Tibial nerve (tissue), 4 donors: ENCODE data around the gene EML6. TPM values are rescaled to one million over a fixed set of nuclear protein-coding genes. Genes with fewer than 3 reads are reported as not detected.

Experiments used
- DNase-seq, 2 donors: peaks; one replicate each; pipeline ENCODE4 v3.0.0-alpha.2; 2019; ENCODE audit warnings: low spot score in 2 of 2
- H3K27ac ChIP-seq, 4 donors: fragments of 200-600 bp; sonication (generic) in 3 of 4; one replicate each; pipeline ENCODE4 v1.5.1; 2017 to 2019; ENCODE audit warnings: mild to moderate bottlenecking in 1 of 4
- H3K27me3 ChIP-seq, 2 donors: fragments of 200-600 bp; sonication (generic) in 1 of 2; one replicate each; pipeline versions ENCODE4 v1.5.1 to v1.6.0; 2017 to 2019
- H3K36me3 ChIP-seq, 3 donors: fragments of 200-600 bp; sonication (generic); one replicate each; pipeline ENCODE4 v1.5.1; 2018 to 2019
- H3K4me1 ChIP-seq, 4 donors: fragments of 200-600 bp; sonication (generic) in 3 of 4; one replicate each; pipeline ENCODE4 v1.5.1; 2017 to 2019
- H3K4me3 ChIP-seq, 4 donors: fragments of 200-600 bp; sonication (generic) in 3 of 4; one replicate each; pipeline ENCODE4 v1.5.1; 2017 to 2019; ENCODE audit warnings: mild to moderate bottlenecking in 1 of 4, moderate library complexity in 1 of 4
- H3K9me3 ChIP-seq, 4 donors: fragments of 200-600 bp; sonication (generic) in 3 of 4; one replicate each; pipeline ENCODE4 v1.5.1; 2017 to 2019
- EP300 ChIP-seq, 2 donors: sonication (generic); formaldehyde crosslinking; IDR thresholded peaks; one replicate each; pipeline ENCODE4 v1.6.1; 2017; ENCODE audit warnings: antibody characterized with exemption in 2 of 2, mild to moderate bottlenecking in 1 of 2
- POLR2A ChIP-seq, 2 donors: fragments of 450-650 bp; IDR thresholded peaks; one replicate each; pipeline ENCODE4 v1.6.1; 2017; ENCODE audit warnings: antibody characterized with exemption in 2 of 2, mild to moderate bottlenecking in 2 of 2, moderate library complexity in 2 of 2
- whole genome bisulfite sequencing, 2 donors: methylation state at CpG; one replicate each; pipeline ENCODE4 v1.1.5; 2018; 5-methylcytosine and 5-hydroxymethylcytosine counted together
- total RNA-seq, 4 donors: library from RNA; depleted of rRNA; stranded (reverse); fragments of >200 nt; gene quantifications; one replicate each; pipeline ENCODE4 v1.1.0, GENCODE V29; 2016
- TF ChIP-seq, protein P1 (sequence below), 5 experiments: fragments of 200-600 bp in 3 of 5; fragments of 450-650 bp in 2 of 5; sonication (generic) in 3 of 5; IDR thresholded peaks; one replicate each; pipeline ENCODE4 v1.5.1; 2016 to 2019; ENCODE audit warnings: antibody characterized with exemption in 5 of 5, mild to moderate bottlenecking in 3 of 5, moderate library complexity in 2 of 5

EML6 gene
- total RNA-seq, 4 donors from 2014 or later = 0.60 to 18.0 (median 0.93) TPM

DNA sequence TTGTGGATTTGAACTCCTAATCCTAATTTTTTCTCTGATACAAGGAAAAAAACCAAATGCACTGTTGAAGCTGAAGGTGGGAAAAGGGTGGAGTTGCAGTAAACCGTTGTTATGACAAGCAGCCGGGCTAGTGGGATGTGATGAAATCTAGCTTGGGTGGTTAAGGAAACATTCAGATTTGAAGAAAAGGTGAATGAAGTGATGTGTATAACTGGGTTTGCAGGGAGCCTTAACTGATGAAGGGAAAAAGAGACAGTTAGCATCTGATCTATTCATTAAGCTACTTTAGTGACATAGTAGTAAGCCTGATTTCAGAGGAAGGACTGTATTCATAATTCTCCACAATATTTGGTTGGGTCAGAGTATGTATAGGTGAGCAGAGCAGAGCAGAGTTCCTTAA lies 3.5 kb downstream of the EML6 start:
- Histone ChIP-seq H3K36me3 (no peaks in the 10 kb centered on the region), H3K4me3 (no peak overlapping the region), H3K27ac (no peak overlapping the region), H3K27me3 (peaks cover 0 to 11% of the 10 kb centered on the region in 2 donors), H3K4me1 (peaks cover 0 to 22% (median 6%) of the 10 kb centered on the region in 4 donors), H3K9me3 (no peaks in the 10 kb centered on the region)
- TF ChIP-seq, protein P1, sequence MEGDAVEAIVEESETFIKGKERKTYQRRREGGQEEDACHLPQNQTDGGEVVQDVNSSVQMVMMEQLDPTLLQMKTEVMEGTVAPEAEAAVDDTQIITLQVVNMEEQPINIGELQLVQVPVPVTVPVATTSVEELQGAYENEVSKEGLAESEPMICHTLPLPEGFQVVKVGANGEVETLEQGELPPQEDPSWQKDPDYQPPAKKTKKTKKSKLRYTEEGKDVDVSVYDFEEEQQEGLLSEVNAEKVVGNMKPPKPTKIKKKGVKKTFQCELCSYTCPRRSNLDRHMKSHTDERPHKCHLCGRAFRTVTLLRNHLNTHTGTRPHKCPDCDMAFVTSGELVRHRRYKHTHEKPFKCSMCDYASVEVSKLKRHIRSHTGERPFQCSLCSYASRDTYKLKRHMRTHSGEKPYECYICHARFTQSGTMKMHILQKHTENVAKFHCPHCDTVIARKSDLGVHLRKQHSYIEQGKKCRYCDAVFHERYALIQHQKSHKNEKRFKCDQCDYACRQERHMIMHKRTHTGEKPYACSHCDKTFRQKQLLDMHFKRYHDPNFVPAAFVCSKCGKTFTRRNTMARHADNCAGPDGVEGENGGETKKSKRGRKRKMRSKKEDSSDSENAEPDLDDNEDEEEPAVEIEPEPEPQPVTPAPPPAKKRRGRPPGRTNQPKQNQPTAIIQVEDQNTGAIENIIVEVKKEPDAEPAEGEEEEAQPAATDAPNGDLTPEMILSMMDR (IDR thresholded peaks at IDR 0.05) = no peak
- TF ChIP-seq POLR2A (IDR thresholded peaks at IDR 0.05) = no peak
- TF ChIP-seq EP300 (IDR thresholded peaks at IDR 0.05) = no peak
- no peak for DNase-seq
- WGBS, 2 donors = 77 to 78% methylated on average over 2 of the region's 2 CpGs

GRCh38 chr2:54728669-54729120 lies 5.2 kb downstream of the EML6 start:
- TF ChIP-seq POLR2A (IDR thresholded peaks at IDR 0.05) = no peak
- TF ChIP-seq, protein P1 (IDR thresholded peaks at IDR 0.05) = no peak
- TF ChIP-seq EP300 (IDR thresholded peaks at IDR 0.05) = no peak
- no peak for DNase-seq
- H3K4me1 ChIP-seq = peaks cover 0 to 15% (median 2%) of the 10 kb centered on the region in 4 donors
- H3K27me3 ChIP-seq = peaks cover 0 to 11% of the 10 kb centered on the region in 2 donors
- H3K9me3 ChIP-seq = no peaks in the 10 kb centered on the region
- H3K36me3 ChIP-seq = no peaks in the 10 kb centered on the region
- WGBS, 2 donors = 66 to 68% methylated on average over 4 of the region's 4 CpGs
- no peak overlapping the region for H3K4me3 ChIP-seq
- H3K27ac ChIP-seq = no peak overlapping the region

- WGBS, 2 donors = 61 to 63% methylated on average over 2 of the region's 2 CpGs
- no peak for DNase-seq
- Histone ChIP-seq H3K9me3 (no peaks in the 10 kb centered on the region), H3K4me1 (no peaks in the 10 kb centered on the region), H3K27me3 (no peaks in the 10 kb centered on the region), H3K27ac (no peak overlapping the region), H3K36me3 (no peaks in the 10 kb centered on the region), H3K4me3 (no peak overlapping the region)
- TF ChIP-seq, protein P1 (IDR thresholded peaks at IDR 0.05) = no peak
- TF ChIP-seq EP300 (IDR thresholded peaks at IDR 0.05) = no peak
- no peak for TF ChIP-seq POLR2A (IDR thresholded peaks at IDR 0.05)
These were observed 12.2 kb downstream of the EML6 start for GRCh38 chr2:54735636-54736035.

GRCh38 chr2:54738281-54738680 lies 14.8 kb downstream of the EML6 start:
- TF ChIP-seq EP300 (IDR thresholded peaks at IDR 0.05) (no peak), POLR2A (IDR thresholded peaks at IDR 0.05) (no peak)
- TF ChIP-seq, protein P1 (IDR thresholded peaks at IDR 0.05) = no peak
- no peak for DNase-seq
- no peak overlapping the region for H3K27ac ChIP-seq
- H3K36me3 ChIP-seq = no peaks in the 10 kb centered on the region
- H3K4me3 ChIP-seq = no peak overlapping the region
- H3K4me1 ChIP-seq = no peaks in the 10 kb centered on the region
- H3K27me3 ChIP-seq = no peaks in the 10 kb centered on the region
- no peaks in the 10 kb centered on the region for H3K9me3 ChIP-seq

GRCh38 chr2:54740333-54740732 lies 16.9 kb downstream of the EML6 start:
- WGBS, 2 donors = 54 to 58% methylated on average over 2 of the region's 2 CpGs
- H3K4me1 ChIP-seq = no peaks in the 10 kb centered on the region
- H3K9me3 ChIP-seq = no peaks in the 10 kb centered on the region
- DNase-seq = no peak
- no peak overlapping the region for H3K27ac ChIP-seq
- H3K36me3 ChIP-seq = no peaks in the 10 kb centered on the region
- no peaks in the 10 kb centered on the region for H3K27me3 ChIP-seq
- no peak for TF ChIP-seq POLR2A (IDR thresholded peaks at IDR 0.05)
- TF ChIP-seq, protein P1 (IDR thresholded peaks at IDR 0.05) = no peak
- TF ChIP-seq EP300 (IDR thresholded peaks at IDR 0.05) = no peak
- H3K4me3 ChIP-seq = no peak overlapping the region
